HepG2 (cell line): ENCODE measurements around the gene ALOX12. TPM values are rescaled to one million over a fixed set of nuclear protein-coding genes. Genes with fewer than 3 reads are reported as not detected.

Experiments used
- ATAC-seq: fragments of 200-7000 bp; cut with Tn5 transposase; 3 replicates; pipeline ENCODE4 v1.9.1; 2020; ENCODE audit warnings: mild to moderate bottlenecking, moderate library complexity
- BruUV-seq: library from RNA; stranded (reverse); fragments of 400-500 nt; replicated peaks from 2 replicates; lab custom pipeline; 2021; lab: Mats Ljungman, UMichigan
- CTCF ChIA-PET: fragments of 300-600 bp; formaldehyde crosslinking; extraction: SDS; loops from one replicate; lab custom pipeline; 2021; ENCODE audit warnings: low total read pairs, inconsistent platforms, low intra/inter-chr PET ratio; lab: Yijun Ruan, JAX
- POLR2A ChIA-PET: fragments of 350-600 bp; sonication (Branson Sonifier 250); formaldehyde crosslinking; loops from one replicate; lab custom pipeline; 2020; ENCODE audit warnings: antibody characterized with exemption, inconsistent platforms; lab: Yijun Ruan, JAX
- DNase-seq: peaks from one replicate; pipeline ENCODE4 v3.0.0-alpha.2; 2015; ENCODE audit warnings: low spot score
- FAIRE-seq: peaks from 3 replicates; lab custom pipeline; 2011; peaks lifted over from hg19 to GRCh38; lab: Jason Lieb, UNC
- H2AFZ ChIP-seq: one replicate; pipeline ENCODE4 v1.6.1; 2011; ENCODE audit warnings: low read length, inconsistent platforms
- H3K27ac ChIP-seq: fragments of 300-600 bp; 3 replicates; pipeline ENCODE4 v1.8.0; 2011; ENCODE audit warnings: mixed run types, mild to moderate bottlenecking, mixed read lengths, low read length, inconsistent platforms; ENCODE audit not compliant: insufficient read depth; ENCODE audit errors: extremely low read length
- H3K27me3 ChIP-seq, 2 experiments: fragments of 200-600 bp in 1 of 2; 2 replicates in 1 of 2; 3 replicates in 1 of 2; pipeline versions ENCODE4 v1.6.0 to v1.8.0; 2011; ENCODE audit warnings: low read length in 2 of 2, mild to moderate bottlenecking in 2 of 2, moderate library complexity in 2 of 2, inconsistent platforms in 1 of 2; ENCODE audit not compliant: insufficient read depth in 2 of 2, control insufficient read depth in 1 of 2
- H3K36me3 ChIP-seq, 2 experiments: fragments of 200-600 bp in 1 of 2; replicated peaks in 1 of 2; 2 replicates in 1 of 2; 3 replicates in 1 of 2; pipeline versions ENCODE4 v1.5.1 to v1.8.0; 2011; ENCODE audit warnings: low read length in 2 of 2, inconsistent platforms in 1 of 2; ENCODE audit not compliant: insufficient read depth in 2 of 2, control insufficient read depth in 1 of 2
- H3K4me1 ChIP-seq: 2 replicates; pipeline ENCODE4 v1.5.1; 2012; ENCODE audit warnings: low read length, inconsistent platforms; ENCODE audit not compliant: insufficient read depth
- H3K4me2 ChIP-seq: 2 replicates; pipeline ENCODE4 v1.6.0; 2011; ENCODE audit warnings: low read depth, low read length, inconsistent platforms
- H3K4me3 ChIP-seq, 3 experiments: fragments of 200-600 bp in 1 of 3; sonication (generic), shearing (Covaris generic) in 1 of 3; replicated peaks in 1 of 3; 2 replicates each; pipeline ENCODE4 v1.5.1; 2011 to 2016; ENCODE audit warnings: low read length in 3 of 3, inconsistent platforms in 2 of 3, low read depth in 2 of 3, mild to moderate bottlenecking in 2 of 3, control low read depth in 1 of 3, mixed read lengths in 1 of 3; ENCODE audit not compliant: insufficient read depth in 1 of 3
- H3K79me2 ChIP-seq: one replicate; pipeline ENCODE4 v1.6.1; 2011; ENCODE audit warnings: low read length, inconsistent platforms; ENCODE audit not compliant: insufficient read depth
- H3K9ac ChIP-seq: 2 replicates; pipeline ENCODE4 v1.6.0; 2011; ENCODE audit warnings: mild to moderate bottlenecking, low read depth, low read length, inconsistent platforms; ENCODE audit not compliant: insufficient read depth
- H3K9me3 ChIP-seq: 2 replicates; pipeline ENCODE4 v1.5.1; 2012; ENCODE audit warnings: mild to moderate bottlenecking, low read length
- H4K20me1 ChIP-seq: 2 replicates; pipeline ENCODE4 v1.6.0; 2011; ENCODE audit warnings: inconsistent platforms, mild to moderate bottlenecking, low read length, moderate library complexity; ENCODE audit not compliant: insufficient read depth
- HMGA1 ChIP-seq: sonication (generic); formaldehyde crosslinking; conservative IDR thresholded peaks from 2 replicates; pipeline ENCODE4 v1.4.0; 2020; ENCODE audit warnings: missing genetic modification reagents
- NR2F1 ChIP-seq, 2 experiments: fragments of 450-650 bp in 1 of 2; formaldehyde crosslinking in 1 of 2; IDR thresholded peaks; 2 replicates each; pipeline versions ENCODE4 v1.5.0 to v1.6.1; 2016 to 2020; ENCODE audit warnings: mild to moderate bottlenecking in 1 of 2, missing compliant biosample characterization in 1 of 2, missing genetic modification reagents in 1 of 2, moderate library complexity in 1 of 2
- NR2F6 ChIP-seq, 2 experiments: IDR thresholded peaks; 2 replicates each; pipeline ENCODE4 v1.6.1; 2016; ENCODE audit warnings: antibody characterized with exemption in 1 of 2, mild to moderate bottlenecking in 1 of 2
- RFXAP ChIP-seq: sonication (generic); formaldehyde crosslinking; IDR thresholded peaks from 2 replicates; pipeline ENCODE4 v1.4.0; 2020; ENCODE audit warnings: missing genetic modification reagents, borderline replicate concordance
- SAP130 ChIP-seq: IDR thresholded peaks from 2 replicates; pipeline ENCODE4 v1.6.1; 2016; ENCODE audit warnings: low read depth
- SKI ChIP-seq: fragments of 450-650 bp; IDR thresholded peaks from one replicate; pipeline ENCODE4 v1.6.1; 2018; ENCODE audit warnings: mild to moderate bottlenecking; ENCODE audit not compliant: partially characterized antibody
- SRSF1 ChIP-seq: fragments of 200-400 bp; formaldehyde crosslinking; optimal IDR thresholded peaks from 2 replicates; pipeline ENCODE3; 2017; ENCODE audit warnings: mild to moderate bottlenecking, low read depth, low read length, moderate library complexity
- ZFYVE20 ChIP-seq: sonication (generic); formaldehyde crosslinking; IDR thresholded peaks from 2 replicates; pipeline ENCODE4 v1.8.0; 2023; ENCODE audit warnings: low read depth, mild to moderate bottlenecking, moderate library complexity, missing genetic modification reagents, borderline replicate concordance
- ZNF224 ChIP-seq: sonication (generic); formaldehyde crosslinking; IDR thresholded peaks from 2 replicates; pipeline ENCODE4 v1.5.0; 2020; ENCODE audit warnings: mild to moderate bottlenecking, missing genetic modification reagents
- ZNF264 ChIP-seq: sonication (generic); formaldehyde crosslinking; IDR thresholded peaks from 2 replicates; pipeline ENCODE4 v1.4.0; 2020; ENCODE audit warnings: missing genetic modification reagents
- ZNF367 ChIP-seq: sonication (generic); formaldehyde crosslinking; IDR thresholded peaks from 2 replicates; pipeline ENCODE4 v1.4.0; 2020; ENCODE audit warnings: missing genetic modification reagents, borderline replicate concordance
- ZNF709 ChIP-seq: sonication (generic); formaldehyde crosslinking; IDR thresholded peaks from 2 replicates; pipeline ENCODE4 v1.5.0; 2020; ENCODE audit warnings: mild to moderate bottlenecking, missing genetic modification reagents
- ZNF75D ChIP-seq: sonication (generic); formaldehyde crosslinking; IDR thresholded peaks from 2 replicates; pipeline ENCODE4 v1.8.1; 2023; ENCODE audit warnings: missing genetic modification reagents, mild to moderate bottlenecking, borderline replicate concordance
- ZSCAN21 ChIP-seq: sonication (generic); formaldehyde crosslinking; IDR thresholded peaks from 2 replicates; pipeline ENCODE4 v1.8.0; 2022; ENCODE audit warnings: mild to moderate bottlenecking, missing genetic modification reagents, moderate library complexity, borderline replicate concordance
- ZSCAN22 ChIP-seq: sonication (generic); formaldehyde crosslinking; IDR thresholded peaks from 2 replicates; pipeline ENCODE4 v1.4.0; 2020; ENCODE audit warnings: mild to moderate bottlenecking, missing genetic modification reagents
- WGBS: methylation state at CpG from one replicate; pipeline ENCODE4 v1.1.6; 2017; ENCODE audit warnings: low lambda C conversion rate; 5-methylcytosine and 5-hydroxymethylcytosine counted together
- in situ Hi-C: cut with HindIII; loops from 2 replicates; pipeline ENCODE4 v1.10.0; 2017; ENCODE audit warnings: low pct_unique_long_range_greater_than_20kb; ENCODE audit not compliant: extremely low pct_ligation_motif_present
- intact Hi-C: fragments of 100-400 bp; cut with micrococcal nuclease; formaldehyde crosslinking; loops from one replicate; pipeline ENCODE4 v1.10.0; 2022; ENCODE audit not compliant: unreplicated experiment
- polyA plus RNA-seq, 8 experiments: library from polyadenylated mRNA; depleted of rRNA in 3 of 8; stranded (reverse) in 7 of 8; unstranded in 1 of 8; fragments of >200 nt; fragmentation: Illumina TruSeq in 4 of 8; extraction: Trizol in 4 of 8; gene quantifications; 2 replicates each; pipeline versions ENCODE4 v1.2.1 to v1.2.3, GENCODE V29; 2011 to 2016; ENCODE audit warnings: low read depth in 4 of 8, missing spikeins in 1 of 8, mixed read lengths in 1 of 8; ENCODE audit not compliant: insufficient read depth in 1 of 8
- total RNA-seq, 5 experiments: library from RNA; depleted of rRNA; stranded (reverse); fragments of >200 nt; fragmentation: Illumina TruSeq; extraction: Trizol; gene quantifications; 2 replicates each; pipeline ENCODE4 v1.2.3, GENCODE V29; 2016; ENCODE audit warnings: low read depth in 1 of 5

ALOX12 gene
- total and polyA plus RNA-seq, 2 of the 13 experiments (the other 11 are each of a cell fraction or from before 2014, with no cell fraction given): not detected

GRCh38 chr17:7024402-7024785 is 28.5 kb downstream of the ALOX12 start:
- no peaks in the 10 kb centered on the region for H3K79me2 ChIP-seq
- in situ Hi-C loops: no loop called here
- no peak overlapping the region for H2AFZ ChIP-seq
- ChIA-PET POLR2A (interaction anchor here (1.5 to 2.6 kb wide), 2 partner anchors 11 to 12 kb away, joined by 5 to 20 read pairs; partner anchors contain the start of genes RNASEK and SLC16A13), CTCF (no interaction called here)
- peaks cover 1 to 27% of the 10 kb centered on the region in 2 experiments; a peak in 3 of 5 replicates for H3K27me3 ChIP-seq
- no peaks in the 10 kb centered on the region for H4K20me1 ChIP-seq
- H3K4me3 ChIP-seq: no peak overlapping the region
- no peak for TF ChIP-seq SKI
- TF ChIP-seq ZSCAN22: no peak
- no peak for TF ChIP-seq ZNF75D (CRISPR knock-in tag)
- no peak for TF ChIP-seq ZFYVE20
- TF ChIP-seq ZNF224 (CRISPR knock-in tag): no peak
- no peak for TF ChIP-seq ZNF709 (CRISPR knock-in tag)
- TF ChIP-seq ZNF367 (CRISPR knock-in tag): no peak
- TF ChIP-seq ZNF264 (CRISPR knock-in tag): no peak
- TF ChIP-seq NR2F6 (IDR thresholded peaks at IDR 0.05): no peak
- no peak for TF ChIP-seq NR2F6 (CRISPR knock-in tag; IDR thresholded peaks at IDR 0.05)
- no peak overlapping the region for H3K4me2 ChIP-seq
- H3K27ac ChIP-seq: no peak overlapping the region
- peaks cover 60% of the 10 kb centered on the region for H3K4me1 ChIP-seq
- ATAC-seq: no peak
- no peak for DNase-seq
- FAIRE-seq: no peak
- BruUV-seq: no TSS peak
- intact Hi-C loops: loop anchor here (5.0 to 10.0 kb wide), 2 partner anchors 112 to 180 kb away; no protein-coding TSS in a partner anchor
- H3K9me3 ChIP-seq: no peaks in the 10 kb centered on the region
- H3K36me3 ChIP-seq: no peaks in the 10 kb centered on the region
- WGBS: no CpG with 5 or more reads among the region's 8 CpGs
- H3K9ac ChIP-seq: no peak overlapping the region

DNA sequence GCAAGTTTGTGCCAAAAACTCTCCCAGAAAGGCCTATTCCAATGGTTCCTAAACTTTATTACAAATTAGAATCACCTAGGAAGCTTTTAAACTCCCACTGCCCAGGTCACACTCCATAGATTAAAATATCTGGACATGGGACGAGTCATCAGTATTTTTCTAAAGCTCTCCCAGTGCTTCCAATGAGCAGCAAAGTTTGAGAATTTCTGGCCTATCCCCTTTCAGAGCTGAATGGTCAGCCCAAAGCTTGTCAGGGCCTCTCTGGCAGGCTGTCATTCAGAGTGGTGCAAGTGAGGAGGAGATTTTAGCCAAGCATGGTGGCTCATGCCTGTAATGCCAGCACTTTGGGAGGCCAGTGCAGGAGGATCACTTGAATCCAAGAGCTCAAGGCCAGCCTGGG is 29.4 kb downstream of the ALOX12 start:
- in situ Hi-C loops: no loop called here
- intact Hi-C loops: loop anchor here (10.0 kb wide), 1 partner anchor 180 kb away; no protein-coding TSS in a partner anchor
- Histone ChIP-seq H3K4me1 (peaks cover 53% of the 10 kb centered on the region), H3K9me3 (no peaks in the 10 kb centered on the region), H3K27ac (no peak overlapping the region), H3K36me3 (no peaks in the 10 kb centered on the region), H2AFZ (no peak overlapping the region), H3K27me3 (peaks cover 1 to 30% of the 10 kb centered on the region in 2 experiments; a peak in 3 of 5 replicates), H4K20me1 (no peaks in the 10 kb centered on the region), H3K79me2 (no peaks in the 10 kb centered on the region), H3K9ac (no peak overlapping the region), H3K4me2 (no peak overlapping the region), H3K4me3 (no peak overlapping the region)
- no peak for ATAC-seq
- no peak for FAIRE-seq
- BruUV-seq: no TSS peak
- DNase-seq: no peak
- no peak for TF ChIP-seq ZSCAN21 (CRISPR knock-in tag)
- no peak for TF ChIP-seq NR2F1 (CRISPR knock-in tag; IDR thresholded peaks at IDR 0.05)
- no peak for TF ChIP-seq SRSF1
- no peak for TF ChIP-seq SAP130 (CRISPR knock-in tag)
- no peak for TF ChIP-seq RFXAP
- no peak for TF ChIP-seq HMGA1 (CRISPR knock-in tag)
- ChIA-PET CTCF (no interaction called here), POLR2A (interaction anchor here (0.5 to 2.6 kb wide), 3 partner anchors 11 to 213 kb away, joined by 4 to 20 read pairs (median 5); partner anchors contain the start of genes RNASEK and SLC16A13)
- WGBS: 33% methylated on average over 1 of the region's 1 CpG
